Measurements from ENCODE around the gene MUC5AC.

MUC5AC gene

GRCh38 chr11:1121813-1122663 lies 35.7 kb upstream of the MUC5AC start:
- no peak for DNase-seq (ENCODE audit: low read depth, low spot score)

- no peak for DNase-seq (ENCODE audit: low read depth, low spot score)
Observed at GRCh38 chr11:1122664-1123002, 35.1 kb upstream of the MUC5AC start.

GRCh38 chr11:1123970-1124369 lies 33.8 kb upstream of the MUC5AC start:
- DNase-seq (ENCODE audit: low read depth, low spot score), result no peak

DNA sequence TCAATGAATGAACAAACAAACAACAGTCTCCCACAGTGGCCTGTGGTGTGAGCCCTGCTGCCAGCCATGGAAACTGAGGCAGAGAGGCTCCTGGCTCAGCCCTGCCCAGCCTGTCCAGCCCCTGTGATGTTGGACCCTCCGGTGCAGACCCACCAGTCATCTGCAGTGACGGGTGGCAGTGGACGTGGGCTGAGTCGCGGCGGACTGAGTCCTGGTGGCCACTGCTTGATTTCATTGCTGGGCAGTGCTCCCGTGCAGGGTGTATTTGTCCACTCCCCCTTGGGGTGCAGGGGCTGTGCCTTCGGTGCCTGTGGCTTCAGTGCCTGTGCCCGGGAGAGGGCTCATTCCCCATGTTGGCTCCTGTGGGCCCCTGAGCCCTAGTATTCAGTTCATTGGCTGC lies 31.9 kb upstream of the MUC5AC start:
- DNase-seq (ENCODE audit: low read depth, low spot score), result no peak

GRCh38 chr11:1126491-1126926 lies 31.2 kb upstream of the MUC5AC start:
- DNase-seq (ENCODE audit: low read depth, low spot score), result no peak

GRCh38 chr11:1126935-1127663 lies 30.7 kb upstream of the MUC5AC start:
- DNase-seq (ENCODE audit: low read depth, low spot score), result no peak

DNA sequence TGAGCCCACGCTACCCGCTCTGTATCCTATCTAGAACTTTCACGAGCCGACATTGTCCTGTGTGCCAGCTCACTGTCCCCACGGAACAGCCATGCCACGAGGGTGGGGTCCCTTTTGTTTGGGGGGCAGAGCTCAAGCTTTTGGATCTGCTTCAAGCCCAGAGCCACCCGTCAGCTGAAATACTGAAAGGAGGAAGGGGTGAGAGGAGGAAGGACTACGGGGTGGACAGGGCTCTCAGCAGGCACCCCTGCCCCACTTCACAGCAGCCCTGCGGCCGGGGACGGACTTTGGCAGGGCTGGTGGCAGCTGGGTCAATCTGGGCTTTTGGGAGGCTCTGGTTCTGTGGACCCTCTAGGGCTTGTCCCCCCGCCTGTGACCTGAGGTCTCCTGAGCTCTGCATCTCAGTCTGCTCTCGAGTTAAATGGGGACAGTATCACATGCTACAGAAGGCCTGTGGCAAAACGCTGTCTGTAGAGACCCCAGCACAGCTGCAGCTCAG lies 30.0 kb upstream of the MUC5AC start:
- no peak for DNase-seq (ENCODE audit: low read depth, low spot score)

DNA sequence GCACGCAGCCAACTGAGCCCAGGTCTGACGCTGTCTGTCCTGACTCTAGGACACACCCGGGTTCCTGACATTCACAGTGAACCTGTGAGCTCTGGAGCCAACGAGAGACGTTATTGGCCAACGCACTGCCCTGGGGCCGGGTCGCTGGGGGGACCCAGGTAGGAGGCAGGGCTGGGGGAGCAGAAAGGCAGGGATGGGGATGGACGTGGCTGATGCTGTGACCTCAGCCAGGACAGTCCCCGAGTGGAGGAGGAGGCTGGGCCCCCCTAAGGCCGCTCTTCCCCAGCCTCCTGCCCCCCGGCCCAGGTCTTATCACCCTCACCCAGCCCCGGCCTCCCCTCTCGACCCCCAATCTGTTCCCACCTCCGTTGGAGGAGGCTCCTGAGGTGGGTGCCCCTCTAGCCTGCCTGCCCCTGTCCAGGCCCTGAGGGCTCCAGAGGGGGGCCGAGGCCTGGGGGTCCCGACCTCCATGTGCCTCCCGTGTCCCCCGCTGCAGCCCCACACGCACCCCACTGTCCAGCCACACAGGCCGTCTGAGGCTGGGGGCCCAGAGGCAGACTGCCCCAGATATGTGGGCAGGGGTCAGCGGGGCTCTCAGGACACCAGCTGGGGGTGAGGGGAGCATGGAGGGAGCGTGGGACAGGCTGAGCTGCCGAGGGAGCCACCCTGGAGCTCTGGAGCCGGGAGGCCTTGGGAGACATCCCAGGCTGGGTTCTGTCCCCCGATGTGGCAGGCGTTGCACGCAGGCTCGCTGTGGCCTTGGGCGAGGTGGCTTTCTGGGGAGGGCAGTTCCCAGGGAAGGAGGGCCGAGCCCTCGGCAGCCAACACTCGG lies 29.2 kb upstream of the MUC5AC start:
- DNase-seq (ENCODE audit: low read depth, low spot score), result no peak

GRCh38 chr11:1129143-1129610 lies 28.6 kb upstream of the MUC5AC start:
- DNase-seq (ENCODE audit: low read depth, low spot score), result no peak

GRCh38 chr11:1129611-1130160 lies 28.1 kb upstream of the MUC5AC start:
- DNase-seq (ENCODE audit: low read depth, low spot score), result no peak

- DNase-seq (ENCODE audit: low read depth, low spot score), result no peak
Observed at GRCh38 chr11:1130276-1131032, 27.3 kb upstream of the MUC5AC start.

DNA sequence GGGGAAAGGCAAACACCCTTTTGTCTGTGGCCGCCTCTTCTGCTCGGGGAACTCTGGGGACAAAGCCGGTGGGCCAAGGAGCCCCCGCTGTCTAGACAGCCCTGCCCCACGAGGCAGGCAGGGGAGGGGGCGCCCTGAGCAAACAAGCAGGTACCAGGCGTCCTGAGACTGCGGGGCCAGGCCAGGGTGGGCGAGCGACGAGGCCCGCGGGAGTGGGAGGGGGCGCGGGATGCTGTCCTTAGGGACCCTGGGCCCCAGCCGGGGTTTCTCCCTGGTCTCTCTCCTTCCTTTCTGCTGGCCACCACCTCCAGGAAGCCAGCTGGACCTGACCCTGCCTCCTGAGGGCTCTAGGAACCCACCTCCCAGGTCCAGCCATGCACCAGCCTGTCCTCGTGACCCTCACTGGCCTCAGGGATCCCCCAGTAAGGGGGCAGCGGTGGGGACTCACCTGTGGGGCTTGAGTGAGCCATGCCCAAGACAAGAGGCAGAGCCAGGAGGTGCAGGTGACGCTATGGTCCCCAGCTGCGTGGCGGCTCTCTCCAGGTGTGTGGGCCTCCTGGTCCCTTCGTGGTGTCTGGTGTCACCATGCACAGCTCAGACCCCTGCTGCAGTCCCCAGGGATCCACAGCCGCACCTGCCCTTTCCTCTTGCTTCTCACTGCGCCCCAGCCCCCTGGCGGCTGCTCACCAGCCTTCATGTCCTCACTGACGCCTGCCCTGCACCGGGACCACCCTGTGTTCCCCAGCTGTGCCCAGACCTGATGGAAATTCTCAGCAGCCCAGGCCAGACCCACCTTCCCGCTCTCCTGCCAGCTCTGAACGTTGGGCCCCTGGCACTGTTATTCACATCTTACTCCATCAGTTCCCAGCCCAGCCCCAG lies 26.5 kb upstream of the MUC5AC start:
- DNase-seq (ENCODE audit: low read depth, low spot score), result no peak

- no peak for DNase-seq (ENCODE audit: low read depth, low spot score)
Observed at GRCh38 chr11:1134848-1135445, 22.8 kb upstream of the MUC5AC start.

GRCh38 chr11:1138097-1138496 lies 19.7 kb upstream of the MUC5AC start:
- no peak for DNase-seq (ENCODE audit: low read depth, low spot score)

- DNase-seq (ENCODE audit: low read depth, low spot score), result no peak
Observed at GRCh38 chr11:1139441-1140083, 18.2 kb upstream of the MUC5AC start.

DNA sequence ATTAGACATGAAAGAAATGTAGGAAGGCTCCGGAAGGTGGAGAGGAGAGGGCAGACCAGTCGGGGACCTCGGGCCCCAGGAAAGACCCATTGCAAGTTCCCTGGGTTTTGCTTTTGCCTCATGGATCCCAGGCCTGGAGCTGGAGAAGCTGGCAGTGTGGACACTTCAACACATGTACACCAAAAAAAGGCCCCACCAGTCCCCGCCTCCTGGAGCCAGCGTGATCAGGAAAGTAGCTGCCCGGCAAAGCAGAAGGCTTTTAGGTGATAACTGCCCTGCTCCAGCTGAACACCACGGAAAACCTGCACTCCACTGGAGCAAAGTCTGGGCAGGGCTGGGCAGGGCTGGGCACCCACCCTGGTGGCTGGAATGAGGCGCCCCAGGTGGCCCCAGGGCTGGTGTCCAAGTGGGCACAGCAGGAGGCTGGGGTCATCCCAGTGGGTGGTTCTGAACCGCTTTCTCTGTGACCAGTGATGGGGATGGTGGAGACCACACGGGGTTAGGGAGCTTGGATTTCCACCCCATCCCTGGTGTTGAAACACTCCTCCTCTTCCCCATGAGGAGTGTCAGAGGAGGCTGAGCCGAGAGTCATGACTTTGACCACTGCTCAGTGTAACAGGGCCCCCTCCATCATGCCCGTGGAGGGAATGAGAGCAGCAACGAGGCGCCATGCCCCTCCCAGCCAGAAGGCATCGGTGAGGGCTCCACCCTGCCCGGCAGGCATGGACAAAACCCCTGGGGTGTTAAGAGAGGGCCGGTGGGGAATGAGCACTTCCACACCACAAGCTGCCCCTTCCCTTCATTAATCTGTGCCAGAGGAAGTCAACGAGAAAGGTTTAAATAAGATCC lies 16.9 kb upstream of the MUC5AC start:
- DNase-seq (ENCODE audit: low read depth, low spot score), result no peak

DNA sequence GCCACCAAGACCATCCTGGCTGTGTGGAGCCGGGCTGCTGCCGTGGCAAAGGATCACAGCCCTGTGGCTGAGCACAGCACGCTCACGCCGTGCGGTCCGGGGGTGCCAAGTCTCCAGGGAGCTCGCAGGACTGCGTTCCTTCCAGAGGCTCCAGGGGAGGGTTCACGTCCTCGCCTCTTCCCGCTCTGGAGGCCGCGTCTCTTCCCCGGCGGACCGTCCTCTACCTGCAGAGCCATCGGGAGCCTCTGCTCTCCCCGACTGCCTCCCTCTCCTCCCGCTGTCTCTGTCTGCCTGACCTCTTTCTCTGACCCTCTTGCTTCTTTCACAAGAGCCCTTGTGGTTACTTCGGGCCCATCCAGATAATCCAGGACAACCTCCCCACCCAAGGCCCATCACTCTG lies 11.4 kb upstream of the MUC5AC start:
- DNase-seq (ENCODE audit: low read depth, low spot score), result no peak

DNA sequence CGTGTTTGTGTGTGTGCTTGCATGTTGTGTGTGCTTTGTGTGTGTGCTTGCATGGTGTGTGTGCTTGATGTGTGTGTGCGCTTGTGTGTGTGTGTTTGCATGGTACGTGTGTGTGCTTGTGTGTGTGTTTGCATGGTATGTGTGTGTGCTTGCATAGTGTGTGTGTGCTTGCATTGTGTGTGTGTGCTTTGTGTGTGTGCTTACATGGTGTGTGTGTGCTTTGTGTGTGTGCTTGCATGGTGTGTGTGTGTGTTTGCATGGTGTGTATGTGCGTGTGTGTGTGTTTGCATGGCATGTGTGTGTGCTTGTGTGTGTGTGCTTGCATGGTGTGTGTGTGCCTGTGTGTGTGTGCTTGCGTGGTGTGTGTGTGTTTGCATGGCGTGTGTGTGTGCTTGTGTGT lies 10.0 kb upstream of the MUC5AC start:
- DNase-seq (ENCODE audit: low read depth, low spot score), result no peak
